ENCODE measurements around the gene CYP39A1.
A peak's percentile ranks its signal among the peaks of the same experiment; 100 is the strongest.
"Not testable (repeated sequence)": the region's sequence is repeated elsewhere in the genome, so short reads cannot be mapped to it uniquely, and the experiment has no call there.

CYP39A1 gene

DNA sequence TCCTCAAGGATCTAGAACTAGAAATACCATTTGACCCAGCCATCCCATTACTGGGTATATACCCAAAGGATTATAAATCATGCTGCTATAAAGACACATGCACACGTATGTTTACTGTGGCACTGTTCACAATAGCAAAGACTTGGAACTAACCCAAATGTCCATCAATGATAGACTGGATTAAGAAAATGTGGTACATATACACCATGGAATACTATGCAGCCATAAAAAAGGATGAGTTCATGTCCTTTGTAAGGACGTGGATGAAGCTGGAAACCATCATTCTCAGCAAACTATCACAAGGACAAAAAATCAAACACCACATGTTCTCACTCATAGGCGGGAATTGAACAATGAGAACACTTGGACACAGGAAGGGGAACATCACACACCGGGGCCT lies 4.5 kb downstream of the CYP39A1 start:
- ATAC-seq, result not testable (repeated sequence)

DNA sequence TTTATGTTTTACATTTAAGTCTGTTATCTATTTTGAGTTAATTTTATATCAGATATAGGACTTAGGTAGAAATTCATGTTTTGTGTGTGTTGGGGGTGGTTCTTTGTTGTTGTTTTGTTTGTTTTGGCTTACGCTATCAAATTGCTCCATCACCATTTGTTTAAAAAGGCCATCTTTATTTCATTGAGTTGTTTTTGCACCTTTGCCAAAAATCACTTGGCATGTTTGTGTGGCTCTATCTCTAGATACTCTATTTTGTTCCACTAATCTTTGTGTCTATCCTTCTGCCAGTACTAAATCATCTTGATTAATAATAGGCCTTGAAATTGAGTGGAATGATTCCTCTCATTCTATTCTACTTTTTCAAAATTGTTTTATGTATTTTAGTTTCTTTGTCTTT lies 7.4 kb downstream of the CYP39A1 start:
- no peak for ATAC-seq

DNA sequence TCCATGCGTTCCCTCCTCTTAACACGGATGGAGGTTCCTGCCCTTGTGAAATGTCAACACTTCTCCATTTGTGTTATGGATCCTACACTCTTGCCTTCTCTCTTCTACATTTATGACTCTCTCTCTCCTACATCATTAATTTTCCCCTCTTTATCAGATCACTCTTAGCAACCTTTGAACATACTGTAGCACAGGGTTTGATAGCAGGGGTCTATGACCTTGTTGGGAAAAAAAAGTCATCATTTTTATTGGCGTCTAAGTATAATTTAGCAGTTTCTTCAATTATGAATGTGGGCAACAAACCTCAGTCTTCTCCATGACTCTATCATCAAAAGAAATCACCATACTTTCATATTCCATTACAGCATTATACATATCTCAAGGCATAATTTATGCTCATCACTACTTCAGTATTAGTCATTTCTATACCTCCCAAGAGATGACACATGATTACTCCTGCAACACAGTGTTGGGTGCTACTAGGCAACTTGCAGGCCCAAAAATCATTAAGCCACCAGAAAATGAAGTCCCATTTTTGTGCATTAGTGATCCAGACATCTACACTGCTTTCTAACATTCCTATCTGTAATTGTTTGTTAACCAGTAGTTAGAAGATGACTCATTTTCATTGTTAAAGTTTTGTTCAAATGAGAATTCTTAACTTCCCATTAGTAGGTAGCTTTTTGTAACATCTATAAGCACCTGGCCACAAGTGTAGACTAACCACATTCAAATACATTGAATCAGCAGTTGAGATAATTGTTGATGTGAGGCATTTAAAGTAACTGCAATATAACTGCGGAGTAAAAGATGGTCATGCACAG lies 9.5 kb downstream of the CYP39A1 start:
- ATAC-seq, result peak; percentile 87 to 91

DNA sequence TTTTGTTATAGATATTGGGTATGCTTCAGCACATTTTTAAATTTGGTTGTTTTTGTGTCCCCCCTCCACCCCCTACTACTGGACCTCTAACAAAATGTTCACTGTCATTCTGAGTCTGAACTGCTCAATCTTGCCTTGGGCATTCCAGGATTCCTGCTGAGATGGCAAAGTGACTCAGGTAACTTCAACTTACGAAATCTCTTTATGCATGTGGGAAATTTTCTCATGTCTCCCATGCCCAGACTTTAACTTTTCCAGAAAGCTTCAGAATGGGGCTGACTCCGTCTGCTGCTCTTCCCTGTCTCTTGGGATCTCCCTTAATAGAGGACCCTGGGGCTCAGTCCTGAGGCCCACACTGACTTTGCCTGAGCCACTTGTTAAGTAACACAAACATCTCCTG lies 14.0 kb downstream of the CYP39A1 start:
- no peak for ATAC-seq

DNA sequence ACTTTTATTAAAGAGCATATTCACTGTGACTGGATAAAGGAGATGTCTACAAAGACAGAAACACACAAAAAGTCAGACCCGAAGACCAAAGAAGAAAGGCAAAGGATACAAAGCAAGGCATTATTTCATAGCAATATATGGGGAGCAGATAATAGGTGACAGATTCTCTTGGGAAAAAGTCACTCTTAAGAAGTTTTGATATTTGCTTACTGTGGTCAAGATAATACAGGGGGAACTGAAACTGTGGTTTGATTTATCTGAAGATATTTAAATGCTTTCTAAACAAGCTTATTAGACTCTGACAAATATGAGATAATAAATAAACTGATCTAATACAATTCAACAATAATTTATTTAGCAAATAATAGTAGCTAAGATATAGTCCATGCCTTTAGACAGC lies 14.7 kb downstream of the CYP39A1 start:
- no peak for ATAC-seq

DNA sequence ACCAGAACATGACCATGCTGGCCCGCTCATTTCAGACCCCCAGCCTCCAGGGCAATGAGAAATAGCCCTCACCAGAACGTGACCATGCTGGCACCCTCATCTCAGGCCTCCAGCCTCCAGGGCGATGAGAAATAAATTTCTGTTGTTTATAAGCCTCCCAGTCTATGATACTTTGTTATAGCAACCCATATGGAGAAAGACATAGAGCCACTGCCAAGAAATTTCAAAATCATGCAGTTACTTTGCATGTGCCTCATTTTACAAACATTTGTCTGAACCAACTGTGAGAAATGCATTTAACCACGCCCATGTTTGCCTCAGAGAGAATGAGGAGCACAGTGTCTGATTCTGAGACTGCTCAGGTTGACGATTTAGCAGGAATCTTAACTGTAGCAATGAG lies 15.5 kb downstream of the CYP39A1 start:
- no peak for ATAC-seq

DNA sequence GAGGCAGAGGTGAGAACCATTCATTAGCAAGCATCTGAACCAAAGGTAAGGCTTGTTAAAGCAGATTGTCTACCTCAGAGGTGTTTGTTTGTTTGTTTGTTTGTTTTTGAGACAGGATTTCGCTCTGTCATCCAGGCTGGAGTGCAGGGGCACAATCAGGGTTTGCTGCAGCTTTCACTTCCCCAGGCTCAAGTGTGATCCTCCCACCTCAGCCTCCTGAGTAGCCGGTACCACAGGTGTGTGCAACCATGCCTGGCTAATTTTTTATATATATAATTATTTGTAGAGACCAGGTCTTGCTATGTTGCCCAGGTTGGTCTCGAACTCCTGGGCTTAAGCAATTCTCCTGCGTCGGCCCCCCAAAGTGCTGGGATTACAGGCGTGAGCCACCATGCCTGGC lies 17.2 kb downstream of the CYP39A1 start:
- ATAC-seq, result no peak

DNA sequence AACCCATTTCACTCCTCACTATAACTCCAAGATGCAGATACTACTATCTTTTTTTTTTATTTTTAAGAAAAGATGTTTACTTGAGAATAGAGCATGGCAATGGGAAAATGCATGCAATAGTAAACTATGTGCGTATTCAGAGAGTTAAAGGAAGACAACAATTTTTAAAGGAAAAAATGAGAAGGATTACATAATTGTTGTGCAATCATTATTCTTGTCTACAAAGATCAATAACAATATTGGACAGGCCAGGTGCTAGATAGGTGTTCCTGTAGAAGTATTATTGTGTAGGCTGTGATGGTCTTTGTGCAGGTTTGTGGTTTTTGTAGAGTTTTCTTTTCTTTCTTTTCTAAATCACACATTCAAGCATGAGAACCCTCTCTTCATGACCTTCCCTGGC lies 20.6 kb downstream of the CYP39A1 start:
- ATAC-seq, result no peak

DNA sequence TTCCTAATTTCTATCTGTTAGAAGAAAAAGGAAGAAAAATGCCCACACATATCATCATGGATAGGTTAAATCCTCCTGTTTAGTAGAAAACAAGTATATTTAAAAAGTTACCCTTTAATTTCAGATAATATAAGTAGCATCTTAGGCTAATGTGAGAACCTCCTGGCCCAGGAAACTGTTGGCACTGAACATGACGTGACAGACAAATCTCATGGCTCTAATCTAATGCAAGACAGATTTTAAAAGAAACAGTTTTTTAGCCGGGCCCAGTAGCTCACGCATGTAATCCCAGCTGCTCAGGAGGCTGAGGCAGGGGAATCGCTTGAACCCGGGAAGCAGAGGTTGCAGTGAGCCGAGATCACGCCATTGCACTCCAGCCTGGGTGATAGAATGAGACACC lies 22.9 kb downstream of the CYP39A1 start:
- ATAC-seq, result no peak

DNA sequence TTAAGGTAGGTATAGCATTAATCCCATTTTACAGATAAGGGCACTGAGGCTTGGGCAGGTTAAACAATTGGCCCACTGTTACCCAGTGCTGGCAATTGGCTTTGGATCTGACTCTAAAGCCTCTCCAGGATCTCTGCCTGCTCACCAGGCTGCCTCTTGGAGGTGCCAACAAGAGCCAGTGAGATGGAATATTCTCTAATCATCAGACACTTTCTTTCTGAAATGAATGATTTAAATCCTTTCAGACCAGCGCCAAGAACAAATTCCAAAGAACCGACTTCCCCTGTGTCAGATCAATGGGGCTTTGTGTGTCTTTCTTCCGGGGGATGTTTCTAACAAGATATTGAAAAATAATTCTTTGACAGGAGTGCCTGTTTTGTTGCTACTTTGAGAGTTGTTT lies 23.6 kb downstream of the CYP39A1 start:
- ATAC-seq, result no peak

DNA sequence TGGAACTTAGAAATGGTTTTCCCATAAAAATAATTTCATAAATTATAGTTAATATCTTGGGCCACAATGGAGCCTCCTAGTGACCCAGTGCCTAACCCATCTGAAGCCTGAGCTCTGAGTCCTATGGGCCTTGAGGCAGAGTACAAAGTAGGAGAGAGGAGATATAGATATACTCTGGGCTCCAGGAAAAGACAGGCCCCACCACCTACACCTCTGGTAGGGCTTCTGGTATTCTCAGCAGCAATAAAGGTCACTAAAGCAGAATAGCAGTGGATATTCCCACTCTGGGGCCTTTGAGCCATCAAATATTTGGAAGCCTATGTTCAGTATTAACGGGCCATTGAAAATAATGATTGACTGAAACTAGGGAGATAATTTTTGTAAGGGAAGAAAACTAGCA lies 24.1 kb downstream of the CYP39A1 start:
- no peak for ATAC-seq

DNA sequence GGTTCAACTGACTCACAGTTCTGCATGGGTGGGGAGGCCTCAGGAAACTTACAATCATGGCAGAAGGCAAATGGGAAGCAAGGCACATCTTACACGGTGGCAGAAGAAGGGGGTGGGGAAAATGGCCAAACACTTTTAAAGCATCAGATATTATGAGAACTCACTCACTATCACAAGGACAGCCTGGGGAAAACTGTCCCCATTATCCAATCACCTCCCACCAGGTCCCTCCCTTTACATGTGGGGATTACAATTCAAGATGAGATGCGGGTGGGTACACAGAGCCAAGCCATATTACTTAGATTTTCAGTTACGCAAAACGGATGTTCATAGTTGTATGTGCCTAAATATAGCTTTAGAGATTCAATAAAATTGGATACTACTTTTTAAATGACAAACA lies 25.6 kb downstream of the CYP39A1 start:
- ATAC-seq, result no peak

DNA sequence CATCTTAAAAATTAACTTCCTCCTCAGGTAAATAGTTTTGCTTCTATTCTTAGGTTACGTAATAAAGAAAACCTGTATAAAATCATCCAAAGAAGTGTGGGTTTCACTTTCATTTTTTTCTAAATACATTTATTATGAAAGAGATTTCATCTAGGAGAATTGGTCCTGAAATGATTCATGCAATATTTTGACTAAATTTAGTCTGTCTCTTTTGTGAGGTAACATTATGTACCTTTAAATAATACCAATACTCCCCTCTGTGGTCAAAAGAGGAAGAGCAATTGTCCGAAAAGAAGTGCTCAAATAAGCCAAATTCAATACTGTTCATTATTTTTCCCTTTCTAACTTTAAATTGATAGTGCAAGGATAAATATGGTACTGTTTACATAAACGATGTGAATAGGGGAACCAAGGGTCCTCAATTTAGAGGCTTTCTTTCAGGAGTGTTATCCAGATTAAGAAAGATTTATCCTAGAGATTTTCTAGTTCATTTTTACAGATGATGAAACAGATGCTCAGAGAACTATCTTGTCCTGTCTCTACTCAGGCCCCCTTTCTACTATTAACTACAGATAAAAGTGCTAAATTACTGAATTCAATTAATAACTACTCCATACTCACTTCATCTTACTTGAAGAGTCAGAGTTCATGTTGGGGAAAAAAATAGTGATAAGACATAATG lies 26.2 kb downstream of the CYP39A1 start:
- peak; percentile 46 to 67 for ATAC-seq

DNA sequence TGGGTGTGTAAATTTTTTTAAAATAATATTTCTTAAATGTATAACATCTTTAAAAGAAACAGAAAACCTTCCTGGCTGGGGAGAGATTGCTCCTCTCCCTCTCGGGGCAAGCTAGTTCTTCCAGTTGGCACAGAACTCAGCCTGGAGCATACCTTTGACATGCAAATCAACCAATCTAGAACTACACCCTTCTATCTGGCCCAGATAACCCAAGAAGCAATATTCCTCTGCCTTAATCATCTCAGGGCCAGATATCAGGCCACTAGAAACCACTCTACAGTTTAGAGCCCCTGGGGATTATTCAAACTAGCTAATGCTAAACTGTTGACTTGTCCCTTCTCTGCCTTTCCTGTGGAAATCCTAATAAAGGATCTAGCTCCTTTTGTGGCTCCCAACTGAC lies 33.9 kb downstream of the CYP39A1 start:
- ATAC-seq, result no peak

DNA sequence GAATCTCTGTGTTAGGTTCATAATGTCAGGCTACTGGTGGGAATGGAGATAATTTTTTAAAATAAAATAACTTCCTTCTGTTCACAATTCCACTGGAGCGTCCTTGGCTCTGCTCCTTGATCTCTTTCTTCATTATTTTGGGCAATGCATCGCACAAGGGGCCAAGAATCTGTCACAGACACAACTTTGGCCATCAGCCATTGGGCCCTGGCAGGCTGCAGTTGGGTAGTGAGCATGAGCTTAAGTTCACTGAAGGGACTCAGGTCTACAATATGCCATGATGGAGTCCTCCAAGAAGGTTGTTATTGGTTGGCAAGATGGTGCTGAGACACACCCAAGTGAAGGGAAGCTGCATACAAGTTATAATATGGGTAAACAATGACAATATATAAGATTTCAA lies 40.0 kb downstream of the CYP39A1 start:
- no peak for ATAC-seq

DNA sequence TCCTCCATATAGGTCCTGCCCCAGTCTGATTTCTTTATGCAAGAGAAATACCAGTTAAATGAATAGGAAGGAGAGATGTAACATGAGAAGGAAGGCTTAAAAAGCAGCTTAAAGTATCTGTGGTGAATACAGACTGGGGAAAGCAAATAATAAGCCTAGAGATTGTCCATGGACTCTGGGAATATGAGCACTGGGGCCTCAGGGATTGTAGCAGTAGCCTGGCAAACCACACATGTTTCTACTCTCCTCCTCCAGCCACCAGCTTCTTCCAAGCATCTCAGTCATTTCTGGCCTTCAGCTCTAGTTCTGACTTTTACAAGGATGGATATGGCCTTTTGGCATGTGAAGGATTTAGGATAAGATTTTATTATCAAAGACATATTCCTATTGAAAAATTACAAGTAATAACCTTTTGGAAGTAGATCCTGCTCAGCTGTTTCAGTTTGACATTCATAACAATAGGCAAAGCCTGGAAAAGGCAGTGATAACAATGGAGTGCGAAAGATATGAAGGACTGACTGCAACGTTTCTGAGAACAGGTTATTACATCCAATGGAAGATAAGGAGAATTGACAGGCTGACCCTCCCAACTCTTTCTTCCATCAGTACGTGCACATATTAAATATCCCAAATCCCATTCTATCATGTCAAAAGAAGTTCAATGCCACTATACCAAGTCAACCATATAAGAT lies 41.6 kb downstream of the CYP39A1 start:
- no peak for ATAC-seq

DNA sequence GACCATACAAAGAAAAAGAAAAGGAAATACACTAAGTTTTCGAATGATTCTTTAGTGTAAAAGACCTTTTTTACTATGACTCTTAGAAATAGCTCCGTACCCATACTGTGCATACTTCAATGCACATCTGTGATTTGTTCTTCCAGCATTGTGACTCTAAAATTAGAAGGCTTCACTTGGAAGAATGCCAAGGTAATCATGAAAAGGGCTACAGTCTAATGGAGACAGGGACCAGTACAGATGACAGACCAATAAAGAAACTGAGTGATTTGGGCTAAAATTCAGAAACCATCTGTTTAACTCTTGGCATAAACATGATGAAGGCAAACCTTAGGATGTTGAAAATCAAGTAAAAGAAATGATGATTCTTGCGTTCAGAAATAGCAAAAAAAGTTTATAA lies 46.3 kb downstream of the CYP39A1 start:
- ATAC-seq, result no peak

DNA sequence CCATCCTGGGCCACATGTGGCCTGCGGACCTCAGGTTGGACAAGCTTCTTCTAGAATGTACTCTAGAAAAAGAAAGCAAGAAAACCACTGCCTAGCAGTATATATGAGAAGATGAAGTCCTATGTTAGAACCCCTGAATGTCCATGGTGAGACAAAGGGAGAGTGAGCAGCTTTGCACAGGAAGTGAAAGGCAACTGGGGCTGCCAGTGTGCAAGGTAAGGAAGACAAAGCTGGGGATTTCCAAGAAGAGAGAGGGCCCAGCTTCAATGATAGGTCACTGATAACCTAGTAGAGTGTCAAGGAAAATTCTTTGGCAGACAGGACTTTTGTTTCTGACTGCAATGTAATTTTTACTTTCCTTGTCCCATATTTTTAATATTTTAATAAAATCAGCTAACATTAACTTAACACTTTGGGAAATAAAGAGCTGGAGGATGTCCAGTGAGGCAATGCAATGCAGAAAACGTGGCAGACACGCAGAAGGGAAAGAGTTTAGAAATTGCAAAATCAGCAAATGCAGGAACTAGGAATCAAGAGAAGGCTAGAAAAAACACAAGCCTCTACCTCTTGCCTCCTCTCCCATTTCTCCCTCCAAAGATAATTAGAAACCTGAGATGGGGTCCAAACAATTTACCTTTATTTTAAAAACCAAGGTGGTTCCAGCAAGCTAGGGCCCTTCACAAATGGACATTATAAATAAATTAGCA lies 47.4 kb downstream of the CYP39A1 start:
- no peak for ATAC-seq

DNA sequence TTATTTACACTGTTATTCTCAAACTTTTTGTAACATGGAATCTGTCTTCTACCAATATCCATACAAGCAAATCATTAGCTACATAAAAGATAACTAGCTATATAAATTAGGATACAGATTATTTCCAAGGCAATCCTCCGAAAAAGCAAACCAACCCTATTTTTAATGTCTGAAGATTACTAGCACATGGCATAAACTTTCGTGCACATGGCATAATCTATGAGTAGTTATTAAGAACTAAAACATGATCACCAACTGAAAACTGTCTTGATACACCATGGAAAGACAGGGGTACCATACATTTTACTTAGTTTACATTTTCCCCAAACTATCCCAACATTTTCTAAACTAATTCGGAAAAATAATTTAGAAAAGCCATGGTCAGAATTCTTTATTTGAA lies 54.4 kb downstream of the CYP39A1 start:
- no peak for ATAC-seq

DNA sequence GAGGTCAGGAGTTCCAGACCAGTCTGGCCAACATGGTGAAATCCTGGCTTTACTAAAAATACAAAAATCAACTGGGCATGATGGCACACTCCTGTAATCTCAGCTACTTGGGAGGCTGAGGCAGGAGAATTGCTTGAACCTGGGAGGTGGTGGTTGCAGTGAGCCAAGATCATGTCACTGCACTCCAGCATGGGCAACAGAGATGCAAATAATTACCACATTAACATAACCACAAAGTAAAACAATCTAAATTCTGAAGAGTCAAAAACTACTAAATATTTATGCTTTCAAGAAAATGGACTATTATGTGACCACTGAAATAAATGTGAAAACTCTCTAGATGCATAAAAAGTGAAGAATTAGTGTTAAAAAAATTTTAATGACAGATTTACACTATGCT lies 59.9 kb downstream of the CYP39A1 start:
- ATAC-seq, result no peak

DNA sequence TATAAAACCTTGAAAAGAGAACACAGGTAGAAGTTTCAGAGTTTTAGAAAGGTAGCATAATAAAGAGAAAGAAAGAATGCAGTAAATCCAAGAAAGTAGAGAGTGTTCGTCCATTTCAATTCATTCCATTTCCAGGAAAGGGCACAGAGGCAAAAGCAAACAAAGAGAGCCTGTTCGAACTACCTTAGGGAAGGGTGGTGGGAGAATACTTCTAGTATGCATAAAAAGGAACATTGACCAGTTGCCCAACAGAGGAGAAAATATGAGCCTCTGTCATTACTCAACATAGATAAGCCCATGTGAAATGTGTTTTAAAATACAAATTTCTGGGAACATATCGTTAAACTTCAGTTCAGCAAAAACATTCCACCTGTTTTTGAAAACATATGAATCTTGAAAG lies 60.6 kb downstream of the CYP39A1 start:
- no peak for ATAC-seq

DNA sequence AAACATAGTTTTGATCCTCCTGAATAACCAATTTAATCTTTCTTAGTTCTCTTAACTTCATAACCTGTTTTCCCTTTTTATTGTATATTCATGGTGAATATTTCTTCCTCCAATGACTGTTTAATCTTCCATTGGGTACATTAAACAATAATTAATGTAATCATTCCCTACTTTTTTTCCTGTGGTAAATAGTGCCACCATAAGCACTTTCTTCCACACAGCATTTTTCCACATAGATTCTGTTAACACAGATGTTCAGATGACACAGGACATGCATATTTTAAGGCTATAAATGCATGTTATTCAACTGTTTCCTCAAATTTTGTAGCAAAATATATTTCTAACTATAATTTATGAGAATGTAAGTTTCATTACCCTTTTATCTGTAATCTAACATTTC lies 61.9 kb downstream of the CYP39A1 start:
- ATAC-seq, result no peak

DNA sequence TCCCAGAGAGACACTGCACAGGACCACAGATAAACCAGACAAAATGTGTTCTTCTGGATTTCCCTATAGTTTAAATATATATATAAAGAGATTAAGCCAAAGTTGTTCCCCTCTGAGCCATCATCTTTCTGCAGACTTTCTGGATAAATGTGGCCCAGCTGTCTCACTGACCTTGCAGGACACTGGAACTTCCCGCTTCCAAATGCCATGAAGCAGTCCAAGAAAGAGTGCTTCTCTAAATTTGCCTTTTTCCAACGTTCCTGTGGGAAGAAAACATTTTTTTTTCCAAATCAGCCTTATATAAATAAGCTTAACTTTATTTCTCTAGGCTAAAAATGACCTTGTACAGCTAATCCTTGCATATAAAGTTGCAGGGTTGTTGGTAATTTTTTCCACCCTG lies 65.7 kb downstream of the CYP39A1 start:
- ATAC-seq, result no peak
